Activated CD4-positive, alpha-beta T cell treated with anti-CD3 and anti-CD28 coated beads for 48 hours (primary cell): ENCODE results near the gene KCNK6.
A peak's percentile ranks its signal among the peaks of the same experiment; 100 is the strongest.
"Not testable (repeated sequence)": the region's sequence is repeated elsewhere in the genome, so short reads cannot be mapped to it uniquely, and the experiment has no call there.

Experiments used
- DNase-seq: peaks from one replicate; pipeline ENCODE4 v3.0.0-alpha.2; 2020

Gene KCNK6

GRCh38 chr19:38362946-38363688, 43.5 kb downstream of the KCNK6 start:
- DNase-seq: not testable (repeated sequence)

GRCh38 chr19:38367041-38367440, 47.4 kb downstream of the KCNK6 start:
- DNase-seq: no peak

- no peak for DNase-seq
These were observed 49.9 kb downstream of the KCNK6 start for GRCh38 chr19:38369584-38369983.

GRCh38 chr19:38370299-38370698, 50.7 kb downstream of the KCNK6 start:
- DNase-seq: no peak

GRCh38 chr19:38371081-38371480, 51.4 kb downstream of the KCNK6 start:
- DNase-seq: no peak

GRCh38 chr19:38373907-38374331, 54.3 kb downstream of the KCNK6 start:
- DNase-seq: no peak

GRCh38 chr19:38374332-38375097, 54.9 kb downstream of the KCNK6 start, which contains the start of gene PSMD8:
PSMD8 (plus strand) TSS chr19:38374571; CDS start chr19:38374602, 31 bp downstream.
- peak; percentile 99 for DNase-seq

GRCh38 chr19:38375098-38375493, 55.5 kb downstream of the KCNK6 start:
- DNase-seq: peak; percentile 28

GRCh38 chr19:38375748-38376147, 56.1 kb downstream of the KCNK6 start:
- no peak for DNase-seq

- DNase-seq: no peak
These were observed 56.9 kb downstream of the KCNK6 start for GRCh38 chr19:38376576-38376975.

- DNase-seq: no peak
These were observed 57.4 kb downstream of the KCNK6 start for GRCh38 chr19:38377052-38377451.

- DNase-seq: no peak
These were observed 59.2 kb downstream of the KCNK6 start for GRCh38 chr19:38378866-38379265.

GRCh38 chr19:38381138-38381537, 61.5 kb downstream of the KCNK6 start:
- DNase-seq: no peak
